A549 (cell line): ENCODE measurements around the gene REEP6. TPM values are rescaled to one million over a fixed set of nuclear protein-coding genes. Genes with fewer than 3 reads are reported as not detected.

Experiments used
- ATAC-seq, 2 experiments: fragments of 200-7000 bp in 1 of 2; fragments of >200 bp in 1 of 2; cut with Nextera tagmentation in 1 of 2; cut with Tn5 transposase in 1 of 2; 3 replicates each; pipeline versions ENCODE4 v1.8.0 to v1.9.1; 2018 to 2020; ENCODE audit warnings: mild to moderate bottlenecking in 1 of 2, moderate library complexity in 1 of 2
- CTCF ChIA-PET: fragments of 300-600 bp; sonication (Branson Sonifier 250); formaldehyde crosslinking; extraction: SDS; loops from one replicate; lab custom pipeline; 2021; ENCODE audit warnings: antibody characterized with exemption, inconsistent platforms; lab: Yijun Ruan, JAX
- POLR2A ChIA-PET: fragments of 350-600 bp; formaldehyde crosslinking; extraction: SDS; loops from one replicate; lab custom pipeline; 2021; ENCODE audit warnings: antibody characterized with exemption, inconsistent platforms; lab: Yijun Ruan, JAX
- DNase-seq, 2 experiments: peaks; one replicate each; pipeline versions ENCODE4 v3.0.0 to v3.0.0-alpha.2; 2011 to 2016; ENCODE audit warnings: low read depth in 1 of 2, low spot score in 1 of 2
- FAIRE-seq: peaks from 2 replicates; lab custom pipeline; 2011; peaks lifted over from hg19 to GRCh38; lab: Jason Lieb, UNC
- H3K27ac ChIP-seq, 2 experiments: fragments of >200 bp; sonication (Bioruptor Twin); formaldehyde crosslinking; 3 replicates each; pipeline ENCODE4 v1.5.1; 2016 to 2017
- H3K4me1 ChIP-seq: fragments of >200 bp; sonication (Bioruptor Twin); formaldehyde crosslinking; 3 replicates; pipeline ENCODE4 v1.6.1; 2016
- H3K4me2 ChIP-seq: fragments of >200 bp; sonication (Bioruptor Twin); formaldehyde crosslinking; 3 replicates; pipeline ENCODE4 v1.6.1; 2016
- H3K4me3 ChIP-seq: fragments of >200 bp; sonication (Bioruptor Twin); formaldehyde crosslinking; 3 replicates; pipeline ENCODE4 v1.5.1; 2016
- H3K9me3 ChIP-seq: fragments of >200 bp; sonication (Bioruptor Twin); formaldehyde crosslinking; 3 replicates; pipeline ENCODE4 v1.6.1; 2016
- BCL3 ChIP-seq: fragments of >200 bp; sonication (Bioruptor Twin); formaldehyde crosslinking; IDR thresholded peaks from 3 replicates; pipeline ENCODE4 v1.6.1; 2016
- CBX2 ChIP-seq: fragments of 200-600 bp; sonication (generic); IDR thresholded peaks from 2 replicates; pipeline ENCODE4 v1.6.1; 2016; ENCODE audit warnings: low read depth, mild to moderate bottlenecking, borderline replicate concordance
- CTCF ChIP-seq: fragments of >200 bp; sonication (Bioruptor Twin); formaldehyde crosslinking; IDR thresholded peaks from 3 replicates; pipeline ENCODE4 v1.5.1; 2016
- EHF ChIP-seq: fragments of 250-450 bp; sonication (Bioruptor Pico); IDR thresholded peaks from 2 replicates; pipeline ENCODE4 v1.5.0; 2020; ENCODE audit warnings: mild to moderate bottlenecking
- ESRRA ChIP-seq: fragments of 150-350 bp; IDR thresholded peaks from 2 replicates; pipeline ENCODE4 v1.6.1; 2014; ENCODE audit warnings: mild to moderate bottlenecking, low read length, borderline replicate concordance
- GATA3 ChIP-seq: IDR thresholded peaks from 2 replicates; pipeline ENCODE4 v1.6.1; 2012; ENCODE audit warnings: borderline replicate concordance
- JUNB ChIP-seq: fragments of >200 bp; sonication (Bioruptor Twin); formaldehyde crosslinking; IDR thresholded peaks from 2 replicates; pipeline ENCODE4 v1.6.1; 2016
- KDM5A ChIP-seq: fragments of 200-600 bp; sonication (generic); IDR thresholded peaks from 2 replicates; pipeline ENCODE4 v1.6.1; 2016; ENCODE audit warnings: antibody characterized with exemption, mild to moderate bottlenecking
- PBX3 ChIP-seq: IDR thresholded peaks from 2 replicates; pipeline ENCODE4 v1.6.1; 2012
- POLR2A ChIP-seq: IDR thresholded peaks from 2 replicates; pipeline ENCODE4 v1.6.1; 2012; ENCODE audit warnings: mild to moderate bottlenecking, low read length
- RFX5 ChIP-seq: fragments of 450-650 bp; IDR thresholded peaks from 2 replicates; pipeline ENCODE4 v1.7.1; 2014; ENCODE audit warnings: antibody characterized with exemption, mild to moderate bottlenecking, moderate library complexity
- SMC3 ChIP-seq: fragments of >200 bp; sonication (Bioruptor Twin); formaldehyde crosslinking; IDR thresholded peaks from 3 replicates; pipeline ENCODE4 v1.6.1; 2018; ENCODE audit warnings: inconsistent platforms
- TFCP2L1 ChIP-seq: fragments of 250-450 bp; sonication (Bioruptor Pico); IDR thresholded peaks from 2 replicates; pipeline ENCODE4 v1.5.0; 2021; ENCODE audit warnings: mild to moderate bottlenecking
- TP53 ChIP-seq: fragments of 250-450 bp; sonication (Bioruptor Pico); IDR thresholded peaks from 2 replicates; pipeline ENCODE4 v1.5.0; 2021; ENCODE audit warnings: mild to moderate bottlenecking, moderate library complexity
- USF2 ChIP-seq: fragments of 450-650 bp; IDR thresholded peaks from 2 replicates; pipeline ENCODE4 v1.6.1; 2014; ENCODE audit warnings: antibody characterized with exemption
- ZC3H11A ChIP-seq: fragments of 450-650 bp; IDR thresholded peaks from 2 replicates; pipeline ENCODE4 v1.6.1; 2014; ENCODE audit warnings: antibody characterized with exemption, mild to moderate bottlenecking
- WGBS: methylation state at CpG from one replicate; pipeline ENCODE4 v1.1.6; 2017; ENCODE audit errors: missing lambda C conversion rate; 5-methylcytosine and 5-hydroxymethylcytosine counted together
- polyA plus RNA-seq, 4 experiments: library from polyadenylated mRNA; depleted of rRNA in 3 of 4; stranded (reverse); fragments of >200 nt; fragmentation: RNase III in 1 of 4; extraction: RNeasy Plus Mini Kit Qiagen cat#74134 plus additional on column Dnase treatment in 1 of 4; gene quantifications; 2 replicates in 3 of 4; 3 replicates in 1 of 4; pipeline ENCODE4 v1.2.3, GENCODE V29; 2011 to 2017
- TF ChIP-seq, protein P1 (sequence below): IDR thresholded peaks from 2 replicates; pipeline ENCODE4 v1.6.1; 2012

REEP6 gene
- polyA plus RNA-seq, 2 of the 4 experiments (the other 2 are of a cell fraction), result 1.8 to 4.8 TPM

GRCh38 chr19:1471010-1471514 lies 19.9 kb upstream of the REEP6 start:
- no peak overlapping the region for H3K27ac ChIP-seq

GRCh38 chr19:1471515-1472160 lies 19.3 kb upstream of the REEP6 start:
- ChIA-PET POLR2A (no interaction called here), CTCF (interaction anchor here (0.8 to 1.2 kb wide), 4 partner anchors 18 to 192 kb away, joined by 3 read pairs; no protein-coding TSS in a partner anchor)
- TF ChIP-seq RFX5, result no peak
- TF ChIP-seq EHF, result no peak
- no peak for TF ChIP-seq KDM5A
- TF ChIP-seq CTCF, result no peak
- TF ChIP-seq, protein P1, sequence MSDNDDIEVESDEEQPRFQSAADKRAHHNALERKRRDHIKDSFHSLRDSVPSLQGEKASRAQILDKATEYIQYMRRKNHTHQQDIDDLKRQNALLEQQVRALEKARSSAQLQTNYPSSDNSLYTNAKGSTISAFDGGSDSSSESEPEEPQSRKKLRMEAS, result no peak
- no peak for TF ChIP-seq POLR2A
- no peak for TF ChIP-seq TP53 (CRISPR knock-in tag)
- FAIRE-seq (no peak), ATAC-seq (peak in 1 of 2 experiments; percentile 53; a peak in 3 of 6 replicates), DNase-seq (no peak)
- 86% methylated on average over 6 of the region's 24 CpGs for WGBS
- H3K4me3 ChIP-seq, result no peak overlapping the region
- no peak overlapping the region for H3K4me2 ChIP-seq
- no peak overlapping the region for H3K27ac ChIP-seq
- H3K9me3 ChIP-seq, result no peaks in the 10 kb centered on the region
- peaks cover 7% of the 10 kb centered on the region for H3K4me1 ChIP-seq

More at GRCh38 chr19:1471010-1471514, 19.9 kb upstream of the REEP6 start:
- ATAC-seq (no peak; a peak in 1 of 6 replicates), FAIRE-seq (no peak), DNase-seq (no peak)
- no peak overlapping the region for H3K4me2 ChIP-seq
- no peak overlapping the region for H3K4me3 ChIP-seq
- no peaks in the 10 kb centered on the region for H3K9me3 ChIP-seq
- POLR2A ChIA-PET, result no interaction called here
- TF ChIP-seq SMC3, result no peak
- no peak for TF ChIP-seq ZC3H11A
- TF ChIP-seq USF2, result no peak
- TF ChIP-seq TFCP2L1 (CRISPR knock-in tag), result no peak
- no peak for TF ChIP-seq ESRRA
- no peak for TF ChIP-seq TP53 (CRISPR knock-in tag)
- no peak for TF ChIP-seq PBX3
- no peak for TF ChIP-seq CBX2
- TF ChIP-seq BCL3, result no peak
- no peak for TF ChIP-seq JUNB
- TF ChIP-seq GATA3, result no peak
- 90% methylated on average over 10 of the region's 28 CpGs for WGBS
- CTCF ChIA-PET, result interaction anchor here (0.8 to 1.2 kb wide), 3 partner anchors 26 to 191 kb away, joined by 3 read pairs; no protein-coding TSS in a partner anchor
- peaks cover 7% of the 10 kb centered on the region for H3K4me1 ChIP-seq
